COR-L47 (cell line): ENCODE results near the gene PDE3A.

Experiments
- DNase-seq: peaks from one replicate; lab custom pipeline; 2025; lab: John Stamatoyannopoulos, UW

PDE3A gene

DNA sequence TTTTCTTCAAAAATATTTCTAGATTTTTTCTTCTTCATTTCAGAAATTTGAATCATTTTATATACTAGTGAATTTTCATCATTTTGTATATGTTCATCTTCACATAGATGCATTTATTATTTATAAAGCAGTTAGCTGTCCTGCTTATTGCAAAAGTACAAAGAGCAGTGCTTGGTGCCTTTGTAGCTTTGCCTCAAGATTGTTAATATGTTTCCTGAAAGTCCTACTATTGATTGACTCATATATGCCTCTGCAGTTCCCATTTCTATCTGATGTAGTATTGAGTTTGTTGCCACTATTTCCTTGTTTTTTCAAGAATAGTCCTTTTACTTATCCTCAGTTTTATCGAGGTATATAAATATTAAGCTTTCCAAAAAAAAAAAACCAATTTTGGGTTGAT is 89.7 kb downstream of the PDE3A start:
- DNase-seq = no peak

DNA sequence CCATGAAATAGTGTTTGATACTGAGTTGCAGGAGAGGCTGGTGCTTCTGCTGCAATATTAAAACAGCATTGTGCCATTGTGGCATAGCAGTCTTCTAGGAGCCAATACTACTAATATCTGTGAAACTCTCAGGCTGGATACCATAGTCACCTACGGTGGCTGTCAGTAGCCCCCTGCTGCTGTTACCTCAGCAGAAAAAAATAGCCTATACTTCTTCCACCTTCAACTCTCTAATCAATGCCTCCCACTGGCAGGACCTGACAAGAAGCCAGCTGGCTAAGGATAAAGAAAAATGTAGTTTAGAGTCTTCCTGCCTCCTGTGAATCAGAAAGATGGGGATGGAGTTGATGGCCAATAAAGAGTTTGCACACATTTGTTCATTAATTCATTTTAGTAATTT is 91.6 kb downstream of the PDE3A start:
- no peak for DNase-seq

DNA sequence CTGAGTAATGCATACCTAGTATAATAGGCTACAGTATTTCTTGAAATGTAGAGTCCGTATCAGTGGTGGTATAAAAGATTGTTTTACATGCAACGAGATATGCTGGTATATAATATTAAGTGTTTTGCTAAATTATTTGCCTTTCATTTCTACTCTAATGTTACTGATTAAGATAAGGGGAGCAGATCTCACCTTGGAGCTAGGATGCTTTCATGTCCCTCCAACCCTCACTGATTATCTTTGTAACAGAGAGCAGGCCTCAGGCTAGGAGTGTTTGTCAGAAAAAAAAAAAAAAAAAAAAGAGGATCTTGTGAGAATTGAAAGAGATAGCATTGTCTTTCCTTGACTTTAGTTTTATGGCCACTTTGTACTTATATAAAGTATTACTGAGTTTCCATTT is 92.6 kb downstream of the PDE3A start:
- no peak for DNase-seq

DNA sequence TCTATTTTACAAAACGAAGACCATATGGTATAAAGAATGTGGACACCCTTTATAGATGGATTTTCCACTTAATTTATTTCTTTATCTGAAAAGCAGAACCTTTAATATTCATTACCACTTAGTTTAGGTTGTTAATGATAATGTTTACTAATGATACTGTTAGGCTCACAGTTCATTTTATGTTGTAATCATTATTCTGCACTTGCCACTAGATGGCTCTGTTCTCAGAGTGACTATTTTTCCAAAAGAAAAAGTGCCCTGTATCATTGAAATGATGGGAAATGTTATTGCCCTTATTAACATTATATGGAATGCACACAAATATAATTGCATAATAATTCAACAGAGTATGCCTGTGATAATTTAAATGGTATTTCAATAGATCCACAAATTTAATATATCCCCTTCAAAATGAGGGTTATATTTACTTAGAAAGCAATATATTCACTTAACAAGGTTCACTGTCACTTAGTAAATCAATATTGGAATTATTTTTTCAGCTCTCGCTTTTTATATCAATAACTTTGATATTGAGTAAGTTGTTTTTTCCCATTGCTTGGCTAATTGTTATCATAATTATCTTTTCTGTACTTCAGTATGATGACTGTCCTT is 95.7 kb downstream of the PDE3A start:
- DNase-seq = no peak

DNA sequence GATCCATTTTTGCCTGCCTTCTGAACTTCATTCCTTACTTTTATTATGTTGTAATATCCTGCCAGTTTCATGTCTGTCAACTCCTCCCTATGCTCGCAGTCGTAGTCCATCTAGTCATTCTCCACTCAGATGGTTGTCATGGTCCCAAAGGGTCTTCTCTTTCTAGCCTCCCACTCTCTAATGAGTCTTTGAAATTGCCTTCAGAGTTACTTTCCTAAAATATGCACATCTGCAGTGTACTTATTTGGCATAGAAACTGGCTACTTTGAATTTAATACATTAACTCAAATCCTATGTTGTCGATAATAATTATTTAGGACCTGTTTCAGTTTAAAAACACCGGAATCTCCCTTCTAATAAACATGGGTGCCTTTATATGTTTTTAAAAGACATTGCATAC is 101.0 kb downstream of the PDE3A start:
- DNase-seq = no peak

DNA sequence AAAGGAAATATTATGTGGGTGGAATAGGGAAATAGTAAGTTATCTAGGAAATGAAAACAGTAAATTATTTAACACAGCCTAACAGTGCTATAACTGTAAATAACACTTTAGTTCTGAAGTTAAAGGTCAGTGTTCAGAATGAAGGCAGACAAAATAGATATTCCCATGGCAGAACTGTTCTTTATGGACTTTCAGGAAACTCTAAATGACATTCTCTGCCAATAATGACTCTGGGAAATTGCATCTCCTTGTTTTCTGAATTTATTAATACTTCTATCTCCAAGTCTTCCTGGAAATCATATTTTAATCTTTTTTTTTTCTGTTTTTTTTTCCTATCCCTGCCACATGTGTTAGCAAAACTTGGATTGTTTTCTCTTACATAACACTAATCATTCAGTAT is 101.4 kb downstream of the PDE3A start:
- no peak for DNase-seq

DNA sequence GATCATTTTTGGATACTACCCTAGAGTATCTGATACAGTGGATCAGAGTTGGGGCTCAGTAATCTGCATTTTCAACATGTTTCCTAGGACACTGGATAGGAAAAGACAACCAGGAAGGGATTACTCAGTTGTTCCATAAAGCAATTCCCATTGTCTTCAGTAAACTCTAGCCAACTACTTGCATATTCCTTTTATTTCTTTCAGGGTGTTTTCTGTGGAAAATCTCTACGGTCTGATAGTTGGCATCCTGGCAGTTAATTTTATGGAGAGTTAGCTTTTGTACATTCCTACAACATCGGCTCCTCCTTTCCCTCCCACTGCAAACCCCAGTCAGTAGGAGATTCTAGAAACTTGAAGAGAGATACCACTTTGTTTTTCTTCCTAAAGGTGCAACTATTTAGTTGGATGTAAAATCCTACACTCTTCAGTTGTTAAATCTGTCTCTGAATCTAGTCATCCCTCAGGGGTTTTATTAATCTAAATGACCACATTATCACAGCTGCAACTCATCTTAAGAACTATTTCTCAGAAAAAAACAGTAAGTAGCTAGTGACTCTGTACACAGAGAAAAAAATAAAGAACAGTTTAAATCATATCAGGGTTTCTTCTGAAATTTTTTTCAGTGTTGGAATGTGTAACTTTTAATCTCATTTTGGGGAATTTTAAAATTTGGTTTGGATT is 103.9 kb downstream of the PDE3A start:
- no peak for DNase-seq

DNA sequence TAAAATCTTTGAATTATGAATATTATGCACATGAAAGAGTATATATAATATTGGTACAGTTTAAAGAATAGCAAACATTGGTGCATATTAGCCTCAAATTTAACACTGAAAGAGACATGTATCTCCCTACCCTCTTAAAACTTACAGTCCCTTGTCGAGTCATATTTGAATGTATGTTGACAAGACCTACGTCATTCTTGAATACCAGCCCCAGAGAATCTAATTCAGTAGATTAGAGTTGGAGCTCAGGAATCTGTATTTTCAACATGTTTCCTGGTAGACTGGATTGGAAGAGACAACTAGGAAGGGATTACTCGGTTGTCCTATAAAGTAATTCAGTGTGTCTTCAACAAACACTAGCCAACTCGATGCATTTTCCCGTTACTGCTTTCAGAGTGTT is 104.8 kb downstream of the PDE3A start:
- DNase-seq = no peak

DNA sequence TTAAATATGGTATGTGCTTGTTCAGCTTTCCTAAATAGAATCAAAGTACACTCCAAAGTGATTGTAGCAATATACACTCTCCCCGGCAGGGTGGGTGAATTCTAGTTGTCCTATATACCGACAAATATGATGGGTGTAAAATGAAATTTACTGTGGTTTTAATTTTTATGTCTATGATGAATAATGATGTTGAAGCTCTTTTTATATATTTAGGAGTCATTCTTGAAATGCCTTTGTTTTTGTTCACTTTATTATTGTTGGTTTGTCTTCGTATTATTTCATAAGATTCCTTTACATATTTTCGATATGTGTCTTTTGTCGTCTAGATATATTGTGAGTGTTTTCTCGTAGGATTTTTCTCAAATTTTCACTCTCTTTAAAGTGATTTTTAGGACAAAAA is 105.7 kb downstream of the PDE3A start:
- no peak for DNase-seq

DNA sequence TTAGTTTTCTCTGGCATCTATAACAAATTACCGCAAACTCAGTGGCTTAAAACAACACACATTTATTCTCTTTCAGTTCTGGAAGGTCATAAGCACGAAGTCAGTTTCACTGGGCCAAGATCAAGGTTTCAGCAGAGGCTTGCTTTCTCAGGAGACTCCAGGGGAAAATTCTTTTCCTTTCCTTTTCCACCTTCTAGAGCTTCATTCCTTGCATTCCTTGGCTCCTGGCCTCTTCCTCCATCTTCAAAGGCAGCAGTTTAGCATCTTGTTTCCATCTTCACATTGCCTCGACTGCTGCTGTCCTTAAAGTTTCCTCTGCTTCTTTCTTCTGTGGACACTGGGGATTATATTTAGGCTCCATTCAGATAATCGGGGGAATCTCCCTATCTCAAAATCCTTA is 106.1 kb downstream of the PDE3A start:
- DNase-seq = no peak

DNA sequence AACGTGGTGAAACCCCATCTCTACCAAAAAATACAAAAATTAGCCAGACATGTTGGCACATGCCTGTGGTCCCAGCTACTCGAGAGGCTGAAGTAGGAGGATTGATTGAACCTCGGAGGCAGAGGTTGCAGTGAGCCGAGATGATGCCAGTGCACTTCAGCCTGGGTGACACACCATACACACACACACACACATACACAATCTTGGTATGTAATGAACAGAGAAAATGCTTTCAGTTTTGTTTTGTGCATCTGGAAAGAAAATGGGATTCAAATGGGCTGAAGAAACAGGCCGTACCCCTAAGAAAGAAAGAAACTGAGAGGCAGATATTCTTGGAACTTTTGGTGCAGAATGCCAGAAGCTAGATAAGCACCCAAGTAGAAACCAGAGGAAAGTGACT is 107.2 kb downstream of the PDE3A start:
- DNase-seq = no peak

DNA sequence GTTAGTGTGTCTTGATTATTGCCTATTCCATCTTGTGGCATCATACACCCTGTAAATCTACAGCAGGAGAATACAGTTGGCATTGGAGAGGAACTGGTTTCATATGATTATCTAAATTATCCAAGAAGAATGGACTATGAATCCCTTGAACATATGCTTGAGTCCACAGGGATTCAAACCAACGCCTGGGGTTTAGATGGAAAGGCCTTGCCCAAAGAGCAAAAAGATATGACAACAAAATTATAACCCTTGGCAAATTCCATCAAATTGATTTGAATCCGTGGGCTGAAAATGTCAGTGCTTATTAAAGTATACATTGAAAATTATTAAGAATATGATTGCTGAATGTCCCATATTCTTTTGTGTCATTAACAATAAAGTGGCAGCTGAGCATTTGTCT is 108.2 kb downstream of the PDE3A start:
- DNase-seq = no peak

DNA sequence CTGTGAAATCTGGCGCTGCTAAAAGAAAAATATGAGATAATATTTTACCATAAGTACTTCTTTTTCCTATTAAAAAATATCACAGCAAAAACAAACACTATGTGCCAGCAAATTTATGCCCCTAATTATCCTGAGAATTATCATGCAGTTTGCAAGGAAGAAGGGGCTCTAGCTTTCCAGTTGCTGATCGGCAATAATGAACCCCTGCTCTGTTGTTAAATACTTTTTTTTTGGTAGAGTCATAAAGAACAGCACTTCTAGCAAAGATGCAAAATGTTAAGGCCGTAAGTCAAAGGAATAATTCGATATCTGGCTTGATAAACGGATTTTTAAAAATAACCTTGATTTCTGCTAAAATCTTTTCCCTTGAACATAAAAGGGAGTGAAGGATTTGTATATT is 108.9 kb downstream of the PDE3A start:
- DNase-seq = no peak

DNA sequence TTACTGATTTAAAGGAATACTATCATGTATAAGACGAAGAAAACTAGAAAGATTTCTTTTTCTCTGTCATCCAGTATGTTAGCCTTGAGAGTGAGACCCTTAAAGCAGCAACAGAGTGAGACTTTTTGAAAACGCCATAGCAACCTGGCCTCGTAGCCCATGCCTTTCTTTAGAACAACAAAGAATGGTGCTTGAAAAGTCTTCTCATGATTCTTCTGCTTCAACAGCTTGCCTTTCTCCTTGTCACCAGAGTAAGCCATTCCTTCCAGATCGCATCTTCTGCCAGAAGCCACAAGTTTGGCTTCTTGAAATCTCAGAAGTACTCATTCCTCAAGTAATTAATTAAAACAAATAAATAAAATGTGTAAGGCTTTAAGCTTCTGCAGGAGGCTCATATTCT is 109.3 kb downstream of the PDE3A start:
- no peak for DNase-seq

DNA sequence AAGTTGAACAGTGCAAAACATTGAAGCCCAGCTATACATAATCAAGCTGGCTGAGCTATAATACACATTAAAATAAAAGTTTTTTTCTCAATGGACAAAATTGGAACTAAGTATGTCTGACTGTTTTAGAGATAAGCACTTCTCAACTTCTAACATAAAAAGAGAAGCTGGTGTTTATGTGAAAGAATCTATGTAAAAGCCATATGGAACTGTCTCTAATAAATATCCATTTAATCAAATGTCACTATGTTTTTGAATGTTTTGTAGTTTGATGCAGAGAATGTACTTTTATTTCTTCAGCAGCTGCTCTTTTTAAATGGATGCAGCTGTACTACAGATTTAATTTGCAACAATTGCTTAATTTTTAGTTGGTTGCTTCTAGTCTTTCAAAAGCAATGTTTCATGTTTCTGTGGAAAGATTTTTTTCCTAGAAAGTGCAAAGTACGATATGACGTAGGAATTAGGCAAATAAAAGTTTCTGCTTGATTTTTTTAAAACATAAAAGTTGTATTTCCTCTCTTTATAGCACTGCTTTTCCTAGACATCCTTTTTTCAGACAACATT is 114.2 kb downstream of the PDE3A start:
- no peak for DNase-seq

DNA sequence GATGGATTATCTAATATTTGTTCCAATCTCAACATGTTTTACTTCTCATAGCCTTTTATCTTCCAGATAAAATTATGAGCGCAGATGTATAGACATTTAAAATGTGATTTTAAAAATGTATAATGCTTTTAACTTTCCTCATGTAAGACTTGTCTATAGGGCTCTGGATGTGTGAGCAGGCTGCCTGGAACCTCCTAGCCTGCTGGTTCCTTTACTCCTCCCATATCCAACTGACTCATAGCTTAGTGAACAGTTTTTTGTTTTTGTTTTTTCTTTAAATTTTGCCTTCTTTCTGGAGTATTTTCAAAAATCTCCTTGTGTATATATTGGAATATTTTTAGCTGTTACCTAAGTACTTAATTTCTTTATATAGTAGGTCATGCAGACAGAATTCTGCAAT is 115.4 kb downstream of the PDE3A start:
- DNase-seq = no peak

DNA sequence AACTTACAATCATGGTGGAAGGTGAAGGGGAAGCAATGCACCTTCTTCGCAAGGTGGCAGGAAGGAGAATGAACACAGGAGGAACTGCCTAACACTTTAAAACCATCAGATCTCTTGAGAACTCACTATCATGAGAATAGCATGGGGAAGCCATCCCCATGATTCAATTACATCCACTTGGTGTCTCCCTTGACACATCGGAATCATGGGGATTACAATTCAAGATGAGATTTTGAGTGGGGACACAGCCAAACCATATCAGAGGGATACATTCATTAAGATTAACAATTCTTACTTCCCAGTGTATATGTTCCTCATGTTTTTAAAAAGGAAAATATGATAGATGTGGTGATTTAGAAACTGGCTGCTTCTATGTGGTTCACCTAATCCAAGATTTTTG is 117.9 kb downstream of the PDE3A start:
- no peak for DNase-seq

DNA sequence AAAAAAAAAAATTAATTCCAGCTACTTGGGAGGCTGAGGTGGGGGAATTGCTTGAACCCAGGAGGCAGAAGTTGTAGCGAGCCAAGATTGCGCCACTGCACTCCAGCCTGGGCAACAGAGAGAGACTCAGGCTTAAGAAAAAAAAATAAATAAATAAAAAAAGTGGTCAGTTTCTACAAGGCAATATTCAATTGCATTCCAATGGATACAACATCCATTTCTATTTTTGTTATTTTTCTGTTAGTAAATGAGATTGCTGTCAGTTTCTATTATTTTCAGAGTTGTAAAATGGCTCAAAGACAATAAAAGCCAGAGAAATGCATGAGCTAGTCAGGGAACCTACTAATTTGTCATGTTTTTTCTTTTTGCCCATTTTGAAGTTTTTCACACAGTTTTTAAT is 119.2 kb downstream of the PDE3A start:
- no peak for DNase-seq

DNA sequence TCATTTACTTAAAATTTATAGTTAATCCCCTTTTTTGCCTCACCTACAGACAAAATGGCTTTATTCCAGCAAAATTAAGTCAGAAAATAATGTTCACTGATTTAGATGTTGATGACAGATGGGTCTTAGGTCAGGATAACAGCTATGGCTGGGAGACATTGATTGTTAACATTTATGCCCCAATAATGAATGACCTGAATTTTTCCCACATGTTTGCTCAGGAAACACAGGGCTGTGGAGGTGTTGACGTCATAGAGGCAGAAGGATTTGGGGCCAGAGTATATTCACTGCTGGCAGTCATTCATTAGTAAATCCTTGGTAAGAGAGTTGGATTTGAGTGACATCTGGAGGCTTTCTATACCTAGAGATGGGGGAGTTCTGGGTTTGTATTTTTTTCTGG is 121.3 kb downstream of the PDE3A start:
- DNase-seq = no peak

DNA sequence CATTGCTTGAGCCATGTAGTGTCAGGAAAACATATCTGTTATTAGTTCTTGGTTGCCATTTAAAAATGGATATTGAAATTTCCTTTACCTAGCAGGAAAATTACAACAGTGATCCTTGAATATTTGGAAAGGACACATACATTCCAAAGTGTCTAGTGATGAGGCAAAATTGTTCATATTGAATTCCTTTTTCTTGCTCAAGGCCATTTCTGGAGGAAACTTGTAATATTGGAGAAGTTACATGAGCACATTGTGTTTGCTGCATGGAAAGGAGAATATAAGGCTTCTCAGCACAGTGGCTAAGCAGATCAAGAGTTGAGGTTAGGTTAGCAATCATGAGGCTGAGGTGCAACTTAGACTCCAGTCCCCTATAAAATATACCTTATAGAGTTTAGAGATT is 121.9 kb downstream of the PDE3A start:
- no peak for DNase-seq

DNA sequence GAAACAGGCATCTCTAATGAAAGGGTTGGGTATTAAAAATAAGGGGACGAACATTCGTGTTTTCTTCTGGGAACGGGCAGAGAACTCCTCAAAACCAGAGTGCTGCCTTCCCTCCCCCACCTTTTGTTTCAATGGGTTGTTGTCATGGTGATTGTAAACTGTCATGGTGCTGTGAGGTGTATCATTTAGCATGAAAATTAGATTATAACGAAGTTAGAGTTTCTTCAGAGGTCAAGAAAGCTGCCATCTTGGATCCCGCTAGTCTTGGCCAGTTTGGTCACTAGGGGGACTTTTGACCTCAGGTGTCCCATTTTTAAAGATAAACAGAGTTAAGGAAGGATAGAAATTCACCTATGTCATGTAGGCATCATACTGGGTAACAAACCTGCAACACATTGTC is 123.0 kb downstream of the PDE3A start:
- no peak for DNase-seq

DNA sequence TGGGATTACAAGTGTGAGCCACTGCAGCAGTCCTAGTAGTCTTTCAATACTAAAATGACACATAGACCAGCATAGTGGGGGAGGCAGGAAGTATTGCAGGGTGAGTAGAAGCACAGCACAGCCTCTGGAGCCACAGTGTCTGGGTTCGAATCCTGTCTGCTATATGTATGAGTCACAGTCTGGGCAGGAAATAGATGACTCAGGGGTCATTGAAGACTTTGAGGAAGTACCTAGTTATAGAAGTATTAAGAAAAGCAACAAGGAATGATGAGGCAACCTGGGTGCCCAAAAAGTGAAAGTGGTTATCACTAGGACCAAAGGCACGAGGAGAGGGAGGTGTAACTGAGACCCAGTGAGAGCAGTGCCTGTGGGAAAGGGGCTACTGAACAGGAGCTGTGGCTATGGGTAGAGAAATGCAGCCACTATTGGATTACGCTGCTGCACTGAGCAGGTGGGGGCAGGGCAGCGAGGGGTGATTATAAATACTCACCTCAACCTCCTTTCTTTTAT is 124.0 kb downstream of the PDE3A start:
- DNase-seq = no peak

DNA sequence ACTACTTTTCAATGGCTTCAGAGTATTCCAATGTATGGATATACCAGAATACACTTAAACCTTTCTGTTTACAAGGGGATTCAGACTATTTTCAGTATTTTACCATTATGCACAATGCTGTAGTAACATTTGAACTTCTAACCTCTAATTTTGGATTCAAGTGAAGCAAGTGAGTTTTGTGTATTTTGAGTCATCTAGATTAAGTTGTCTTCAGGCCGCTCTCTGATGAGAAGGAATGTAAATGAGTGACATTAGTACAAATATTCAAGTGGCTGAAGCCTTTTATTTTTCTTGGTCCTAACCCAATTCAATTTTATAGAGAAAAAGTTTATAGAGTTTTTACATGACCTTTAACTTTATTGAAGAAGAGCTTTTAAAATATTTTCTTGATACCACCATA is 125.6 kb downstream of the PDE3A start:
- DNase-seq = no peak

DNA sequence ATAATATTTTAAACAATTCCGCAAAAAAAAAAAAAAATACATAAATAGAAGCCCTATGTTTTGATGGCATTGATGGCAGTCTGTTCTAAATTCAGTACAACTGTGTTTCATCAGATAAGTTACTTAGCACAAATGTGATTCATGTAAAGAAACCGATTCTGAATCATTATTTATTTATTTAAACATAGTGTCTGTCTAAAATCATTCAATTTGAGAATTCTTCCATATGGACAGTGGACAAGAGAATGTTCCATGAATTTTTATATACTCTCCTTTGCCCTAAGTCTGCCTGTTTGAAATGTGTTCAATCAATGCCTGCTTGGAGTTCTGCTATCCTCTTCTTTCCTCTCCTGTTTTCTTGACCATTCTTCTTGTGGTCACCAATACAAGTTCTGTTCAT is 126.5 kb downstream of the PDE3A start:
- no peak for DNase-seq
